Measurements from ENCODE around the gene TRIM47.

Gene TRIM47

GRCh38 chr17:75875182-75875939 lies 3.0 kb downstream of the TRIM47 start:
- Histone ChIP-seq H4K91ac (ENCODE audit: low read length) (peak overlapping the region; percentile 44), H3K79me1 (replicated peaks; ENCODE audit: low read length, poor library complexity, severe bottlenecking) (peaks cover 10% of the 10 kb centered on the region), H3K36me3 (ENCODE audit: control insufficient read depth in 1 of 2, insufficient read depth in 2 of 2, low read depth in 1 of 2, low read length in 2 of 2) (peaks cover 23 to 25% of the 10 kb centered on the region in 2 experiments), H3K18ac (ENCODE audit: low read depth in 1 of 2, low read length in 2 of 2) (peak overlapping the region; percentile 92 to 94), H2BK12ac (ENCODE audit: low read length in 2 of 2) (peak overlapping the region in 1 of 2 experiments; percentile 96), H2BK120ac (ENCODE audit: low read depth, low read length) (no peak overlapping the region), H3K14ac (ENCODE audit: low read length in 2 of 2) (peak overlapping the region in 1 of 2 experiments; percentile 76), H4K8ac (ENCODE audit: low read length) (no peak overlapping the region), H2BK5ac (ENCODE audit: low read depth, low read length, poor library complexity, severe bottlenecking) (no peak overlapping the region), H3K4me3 (ENCODE audit: insufficient read depth in 1 of 2, low read depth in 1 of 2, low read length in 2 of 2) (peak overlapping the region in 1 of 2 experiments; percentile 92), H3K23ac (ENCODE audit: low read length in 2 of 2) (no peak overlapping the region), H3K27me3 (ENCODE audit: control insufficient read depth in 1 of 2, insufficient read depth in 1 of 2, low read length in 2 of 2) (no peaks in the 10 kb centered on the region), H2BK15ac (ENCODE audit: low read depth, poor library complexity, severe bottlenecking) (no peak overlapping the region), H3K4me2 (ENCODE audit: low read length, poor library complexity, severe bottlenecking) (no peak overlapping the region), H3K4me1 (ENCODE audit: control insufficient read depth, insufficient read depth, low read depth, low read length) (peaks cover 54% of the 10 kb centered on the region), H3K27ac (ENCODE audit: low read length, poor library complexity, severe bottlenecking) (no peak overlapping the region), H3K9me3 (ENCODE audit: control insufficient read depth, low read length) (no peaks in the 10 kb centered on the region), H3K9ac (ENCODE audit: low read length) (peak overlapping the region; percentile 98), H2AFZ (ENCODE audit: low read depth, low read length) (no peak overlapping the region), H3K4ac (ENCODE audit: low read depth in 1 of 2, low read length in 2 of 2) (peak overlapping the region in 1 of 2 experiments; percentile 95), H2AK5ac (ENCODE audit: low read length, severe bottlenecking) (peak overlapping the region; percentile 43)
- no peak for DNase-seq
- WGBS, result 88% methylated on average over 17 of the region's 18 CpGs

DNA sequence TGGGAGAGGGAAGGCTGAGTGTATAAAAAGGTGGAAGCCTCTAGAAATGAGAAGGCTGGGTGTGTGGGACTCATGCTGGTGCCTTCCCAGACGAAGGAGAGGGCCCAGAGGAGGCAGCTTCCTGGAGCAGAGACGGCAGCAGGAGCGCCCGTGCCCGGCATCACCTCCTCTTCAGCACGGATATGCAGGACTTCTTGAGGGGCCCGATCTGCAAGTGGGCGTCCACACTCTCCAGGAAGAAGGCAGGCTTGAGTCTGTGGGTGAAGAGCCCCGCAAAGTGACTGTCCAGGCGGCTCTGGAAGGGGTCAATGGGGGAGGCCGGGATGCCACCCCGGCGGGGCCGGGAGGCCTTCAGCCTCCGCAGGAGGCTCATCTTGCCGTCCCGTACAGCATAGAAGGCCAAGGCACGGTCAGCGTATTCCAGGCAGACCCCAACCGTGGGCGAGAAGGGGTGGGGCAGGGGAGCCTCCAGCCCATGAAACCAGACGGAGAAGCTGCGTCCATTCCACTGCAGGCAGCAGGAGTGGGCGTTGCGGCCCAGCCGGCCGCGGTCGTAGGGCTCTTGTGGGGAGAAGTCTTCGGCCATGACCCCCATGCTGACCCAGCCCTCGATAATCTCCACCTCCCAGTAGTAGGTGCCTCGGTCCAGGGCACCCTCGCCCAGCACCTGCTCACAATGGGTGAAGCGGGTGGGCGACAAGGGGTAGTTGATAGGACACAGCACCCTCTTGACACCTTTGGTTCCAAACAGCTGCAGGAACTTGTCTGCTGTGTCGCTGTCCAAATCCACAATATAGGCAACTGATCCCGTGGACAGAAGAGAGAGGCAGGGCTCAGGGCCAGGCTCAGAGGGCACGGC lies 3.8 kb downstream of the TRIM47 start:
- H2AFZ ChIP-seq (ENCODE audit: low read depth, low read length), result no peak overlapping the region
- no peak overlapping the region for H2BK120ac ChIP-seq (ENCODE audit: low read depth, low read length)
- H3K9ac ChIP-seq (ENCODE audit: low read length), result peak overlapping the region; percentile 41
- H4K8ac ChIP-seq (ENCODE audit: low read length), result no peak overlapping the region
- peak overlapping the region; percentile 11 for H4K91ac ChIP-seq (ENCODE audit: low read length)
- no peak overlapping the region for H2BK15ac ChIP-seq (ENCODE audit: low read depth, poor library complexity, severe bottlenecking)
- H3K4me2 ChIP-seq (ENCODE audit: low read length, poor library complexity, severe bottlenecking), result no peak overlapping the region
- DNase-seq, result no peak
- no peak overlapping the region for H3K23ac ChIP-seq (ENCODE audit: low read length in 2 of 2)
- H3K18ac ChIP-seq (ENCODE audit: low read depth in 1 of 2, low read length in 2 of 2), result no peak overlapping the region
- H3K27ac ChIP-seq (ENCODE audit: low read length, poor library complexity, severe bottlenecking), result no peak overlapping the region
- H3K4me3 ChIP-seq (ENCODE audit: insufficient read depth in 1 of 2, low read depth in 1 of 2, low read length in 2 of 2), result no peak overlapping the region
- peak overlapping the region; percentile 74 for H2AK5ac ChIP-seq (ENCODE audit: low read length, severe bottlenecking)
- peak overlapping the region; percentile 54 to 67 for H2BK12ac ChIP-seq (ENCODE audit: low read length in 2 of 2)
- H2BK5ac ChIP-seq (ENCODE audit: low read depth, low read length, poor library complexity, severe bottlenecking), result no peak overlapping the region
- peaks cover 54% of the 10 kb centered on the region for H3K4me1 ChIP-seq (ENCODE audit: control insufficient read depth, insufficient read depth, low read depth, low read length)
- H3K4ac ChIP-seq (ENCODE audit: low read depth in 1 of 2, low read length in 2 of 2), result no peak overlapping the region
- no peak overlapping the region for H3K14ac ChIP-seq (ENCODE audit: low read length in 2 of 2)
- no peaks in the 10 kb centered on the region for H3K9me3 ChIP-seq (ENCODE audit: control insufficient read depth, low read length)
- H3K79me1 ChIP-seq (replicated peaks; ENCODE audit: low read length, poor library complexity, severe bottlenecking), result peaks cover 10% of the 10 kb centered on the region
- 97% methylated on average over 37 of the region's 38 CpGs for WGBS
- H3K36me3 ChIP-seq (ENCODE audit: control insufficient read depth in 1 of 2, insufficient read depth in 2 of 2, low read depth in 1 of 2, low read length in 2 of 2), result peaks cover 23 to 25% of the 10 kb centered on the region in 2 experiments
- no peaks in the 10 kb centered on the region for H3K27me3 ChIP-seq (ENCODE audit: control insufficient read depth in 1 of 2, insufficient read depth in 1 of 2, low read length in 2 of 2)

- H4K91ac ChIP-seq (ENCODE audit: low read length), result no peak overlapping the region
- peaks cover 10% of the 10 kb centered on the region for H3K79me1 ChIP-seq (replicated peaks; ENCODE audit: low read length, poor library complexity, severe bottlenecking)
- peak overlapping the region; percentile 57 for H2AK5ac ChIP-seq (ENCODE audit: low read length, severe bottlenecking)
- peaks cover 54% of the 10 kb centered on the region for H3K4me1 ChIP-seq (ENCODE audit: control insufficient read depth, insufficient read depth, low read depth, low read length)
- no peaks in the 10 kb centered on the region for H3K27me3 ChIP-seq (ENCODE audit: control insufficient read depth in 1 of 2, insufficient read depth in 1 of 2, low read length in 2 of 2)
- no peak overlapping the region for H3K4ac ChIP-seq (ENCODE audit: low read depth in 1 of 2, low read length in 2 of 2)
- H3K18ac ChIP-seq (ENCODE audit: low read depth in 1 of 2, low read length in 2 of 2), result peak overlapping the region in 1 of 2 experiments; percentile 26
- no peak overlapping the region for H3K4me3 ChIP-seq (ENCODE audit: insufficient read depth in 1 of 2, low read depth in 1 of 2, low read length in 2 of 2)
- H3K4me2 ChIP-seq (ENCODE audit: low read length, poor library complexity, severe bottlenecking), result no peak overlapping the region
- no peak overlapping the region for H2BK15ac ChIP-seq (ENCODE audit: low read depth, poor library complexity, severe bottlenecking)
- peak overlapping the region; percentile 41 for H3K9ac ChIP-seq (ENCODE audit: low read length)
- no peak overlapping the region for H3K27ac ChIP-seq (ENCODE audit: low read length, poor library complexity, severe bottlenecking)
- no peak overlapping the region for H2BK5ac ChIP-seq (ENCODE audit: low read depth, low read length, poor library complexity, severe bottlenecking)
- no peak overlapping the region for H4K8ac ChIP-seq (ENCODE audit: low read length)
- H3K23ac ChIP-seq (ENCODE audit: low read length in 2 of 2), result no peak overlapping the region
- H2BK12ac ChIP-seq (ENCODE audit: low read length in 2 of 2), result peak overlapping the region in 1 of 2 experiments; percentile 42
- no peak overlapping the region for H3K14ac ChIP-seq (ENCODE audit: low read length in 2 of 2)
- H3K9me3 ChIP-seq (ENCODE audit: control insufficient read depth, low read length), result no peaks in the 10 kb centered on the region
- peak overlapping the region; percentile 45 for H2BK120ac ChIP-seq (ENCODE audit: low read depth, low read length)
- no peak overlapping the region for H2AFZ ChIP-seq (ENCODE audit: low read depth, low read length)
- H3K36me3 ChIP-seq (ENCODE audit: control insufficient read depth in 1 of 2, insufficient read depth in 2 of 2, low read depth in 1 of 2, low read length in 2 of 2), result peaks cover 23 to 25% of the 10 kb centered on the region in 2 experiments
- DNase-seq, result no peak
- WGBS, result 88% methylated on average over 10 of the region's 11 CpGs
These were observed 4.6 kb downstream of the TRIM47 start for GRCh38 chr17:75873587-75874322.

Data from mesenchymal stem cell (in vitro differentiated cells and primary cell).